ENCODE data around the gene SCGB1C2.
A peak's percentile ranks its signal among the peaks of the same experiment; 100 is the strongest.

Gene SCGB1C2

DNA sequence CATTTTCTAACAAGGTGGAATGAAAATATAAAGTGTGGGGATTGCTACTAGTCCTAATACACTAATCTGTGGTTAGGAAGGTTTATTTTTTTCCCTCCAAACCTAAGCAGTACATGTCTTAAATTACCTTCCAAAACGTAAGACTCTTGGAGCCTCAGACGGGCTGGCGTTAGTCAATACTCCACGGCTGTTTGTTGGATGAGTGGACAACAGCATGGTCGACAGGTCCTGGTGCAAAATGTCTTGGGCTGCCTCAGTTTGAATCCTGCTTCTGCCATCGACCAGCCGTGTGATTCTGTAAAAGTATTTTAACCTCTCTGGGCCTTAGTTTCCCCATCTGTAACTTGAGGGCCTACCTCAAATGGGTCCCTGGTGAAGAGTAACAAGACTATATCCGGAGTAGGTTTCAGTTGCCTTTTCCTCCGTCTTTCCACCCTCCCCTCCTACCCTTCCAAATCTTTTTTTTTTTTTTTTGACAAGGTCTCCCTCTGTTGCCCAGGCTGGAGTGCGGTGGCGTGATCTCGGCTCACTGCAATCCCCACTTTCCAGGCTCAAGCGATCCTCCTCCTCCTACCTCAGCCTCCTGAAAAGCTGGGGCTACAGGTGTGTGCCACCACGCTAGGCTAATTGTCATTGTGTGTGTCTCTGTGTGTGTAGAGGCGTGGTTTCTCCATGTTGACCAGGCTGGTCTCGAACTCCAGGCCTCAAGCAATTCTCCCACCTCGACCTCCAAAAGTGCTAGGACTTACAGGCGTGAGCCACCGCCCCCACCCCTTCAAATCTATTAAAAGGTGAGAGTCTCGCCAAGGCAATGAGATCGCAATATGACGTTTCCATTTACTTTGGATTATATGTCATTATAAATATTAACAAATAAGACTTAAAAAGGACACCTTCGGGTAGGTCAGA, 5.8 kb downstream of the SCGB1C2 start:
- no peak overlapping the region for H3K4me3 ChIP-seq (ENCODE audit: low read length)

DNA sequence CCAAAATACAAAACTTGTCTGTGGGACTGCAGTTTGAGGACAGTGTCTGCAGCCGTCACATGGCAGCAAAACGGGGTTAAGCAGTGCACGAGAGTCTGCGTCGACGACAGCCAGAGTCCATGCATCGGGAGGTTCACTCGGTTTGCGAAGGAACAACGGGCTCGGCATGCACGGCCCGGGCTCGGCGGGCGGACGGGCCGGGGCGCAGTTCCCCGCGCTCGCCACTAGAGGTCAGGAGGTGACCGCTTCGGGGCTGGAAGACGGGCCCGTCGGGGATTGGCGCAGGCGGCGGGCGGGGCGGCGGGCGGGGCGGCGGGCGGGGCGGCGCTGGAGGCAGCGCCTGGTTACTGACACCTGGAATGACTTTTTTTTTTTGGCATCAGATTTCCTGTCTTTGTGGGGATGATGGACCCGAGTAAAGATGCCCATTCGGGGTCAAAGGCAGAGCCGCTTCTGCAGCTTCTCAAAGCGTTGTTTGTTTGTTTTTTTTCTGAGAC, 6.5 kb downstream of the SCGB1C2 start:
- peak; percentile 4 for DNase-seq (ENCODE audit: low read depth)
- H3K4me3 ChIP-seq (ENCODE audit: low read length): no peak overlapping the region
- TF ChIP-seq, protein P1, sequence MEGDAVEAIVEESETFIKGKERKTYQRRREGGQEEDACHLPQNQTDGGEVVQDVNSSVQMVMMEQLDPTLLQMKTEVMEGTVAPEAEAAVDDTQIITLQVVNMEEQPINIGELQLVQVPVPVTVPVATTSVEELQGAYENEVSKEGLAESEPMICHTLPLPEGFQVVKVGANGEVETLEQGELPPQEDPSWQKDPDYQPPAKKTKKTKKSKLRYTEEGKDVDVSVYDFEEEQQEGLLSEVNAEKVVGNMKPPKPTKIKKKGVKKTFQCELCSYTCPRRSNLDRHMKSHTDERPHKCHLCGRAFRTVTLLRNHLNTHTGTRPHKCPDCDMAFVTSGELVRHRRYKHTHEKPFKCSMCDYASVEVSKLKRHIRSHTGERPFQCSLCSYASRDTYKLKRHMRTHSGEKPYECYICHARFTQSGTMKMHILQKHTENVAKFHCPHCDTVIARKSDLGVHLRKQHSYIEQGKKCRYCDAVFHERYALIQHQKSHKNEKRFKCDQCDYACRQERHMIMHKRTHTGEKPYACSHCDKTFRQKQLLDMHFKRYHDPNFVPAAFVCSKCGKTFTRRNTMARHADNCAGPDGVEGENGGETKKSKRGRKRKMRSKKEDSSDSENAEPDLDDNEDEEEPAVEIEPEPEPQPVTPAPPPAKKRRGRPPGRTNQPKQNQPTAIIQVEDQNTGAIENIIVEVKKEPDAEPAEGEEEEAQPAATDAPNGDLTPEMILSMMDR (conservative IDR thresholded peaks at IDR 0.05; ENCODE audit: low read depth, low read length): peak; percentile 64

More for the DNA sequence above, 5.8 kb downstream of the SCGB1C2 start:
- TF ChIP-seq, protein P1 (conservative IDR thresholded peaks at IDR 0.05; ENCODE audit: low read depth, low read length): no peak
- no peak for DNase-seq (ENCODE audit: low read depth)

DNA sequence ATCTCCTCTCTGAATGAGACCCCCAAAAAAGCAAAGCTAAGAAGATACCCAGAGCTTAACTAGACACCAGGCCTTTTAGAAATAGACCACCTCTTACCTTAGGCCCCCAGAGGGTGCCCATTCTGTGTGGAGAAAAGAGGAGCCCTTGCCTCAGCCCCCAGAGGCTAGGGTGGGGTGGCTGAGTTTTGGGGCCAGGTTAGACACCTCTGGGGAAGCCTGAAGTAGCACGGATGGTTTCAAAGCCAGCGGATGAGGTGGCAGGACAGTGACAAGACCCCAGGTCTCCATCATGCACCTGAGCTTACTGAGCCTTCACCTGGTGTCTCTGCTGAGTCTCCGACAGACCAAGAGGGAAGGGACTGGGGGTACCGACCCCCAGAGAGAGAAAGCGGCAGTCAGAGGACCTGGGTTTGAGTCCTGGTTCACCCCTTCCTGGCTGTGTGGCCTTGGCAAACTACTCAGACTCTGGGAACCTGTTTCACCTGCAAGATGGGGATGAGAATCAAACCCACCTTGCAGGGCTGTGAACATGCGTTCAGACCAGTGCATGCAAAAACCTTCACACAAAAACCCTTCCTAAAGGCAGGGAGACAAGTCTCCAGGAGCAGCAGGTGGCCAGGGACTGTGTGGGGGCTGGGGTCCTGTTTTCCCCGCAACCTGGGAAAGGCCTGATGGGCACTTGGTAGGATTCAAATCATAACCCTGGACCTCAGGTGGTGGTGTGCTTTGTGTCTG, 7.7 kb downstream of the SCGB1C2 start:
- H3K4me3 ChIP-seq (ENCODE audit: low read length): no peak overlapping the region
- DNase-seq (ENCODE audit: low read depth): no peak
- TF ChIP-seq, protein P1 (conservative IDR thresholded peaks at IDR 0.05; ENCODE audit: low read depth, low read length): no peak

DNA sequence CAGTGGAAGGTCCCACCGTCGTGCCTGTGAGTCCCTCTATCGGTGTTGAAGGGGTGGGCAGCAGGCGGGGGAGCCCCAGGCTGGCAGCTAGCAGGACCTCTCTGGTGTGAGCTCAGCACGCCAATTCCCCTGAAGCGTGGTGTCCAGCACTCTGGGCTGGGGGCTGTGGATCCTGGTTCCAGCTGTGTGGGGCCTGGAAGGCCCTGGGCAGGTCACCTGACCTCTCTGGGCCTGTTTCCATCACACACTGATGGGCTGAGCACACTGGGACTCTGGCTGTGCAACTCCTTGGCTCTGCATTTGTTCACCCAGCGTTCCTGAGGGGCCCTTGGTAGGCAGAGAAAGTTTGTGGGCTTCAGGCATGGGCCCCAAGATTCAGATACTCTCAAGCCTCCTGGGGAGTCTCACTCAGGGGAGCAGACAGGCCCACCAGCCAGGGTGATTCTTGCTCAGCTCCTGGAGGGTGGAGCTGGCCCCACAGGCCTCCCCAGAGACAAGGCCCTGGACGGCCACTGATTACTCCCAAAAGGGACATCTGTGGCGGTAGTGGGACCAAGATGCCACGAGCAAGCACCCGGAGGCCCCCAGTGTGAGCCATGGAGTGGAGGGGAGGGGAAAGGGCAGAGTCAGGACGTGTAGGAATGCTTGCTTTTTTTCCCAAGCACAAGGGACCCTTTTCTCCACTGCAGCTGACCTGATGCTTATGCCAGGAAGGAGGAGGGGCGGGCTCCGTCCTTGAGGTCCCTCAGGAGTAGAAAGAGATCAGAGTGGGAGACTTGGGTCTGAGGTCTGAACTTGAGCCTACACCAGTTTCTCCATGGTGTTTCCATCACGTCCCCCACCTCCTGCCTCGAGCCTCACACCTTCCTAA, 8.5 kb downstream of the SCGB1C2 start:
- DNase-seq (ENCODE audit: low read depth): no peak

DNA sequence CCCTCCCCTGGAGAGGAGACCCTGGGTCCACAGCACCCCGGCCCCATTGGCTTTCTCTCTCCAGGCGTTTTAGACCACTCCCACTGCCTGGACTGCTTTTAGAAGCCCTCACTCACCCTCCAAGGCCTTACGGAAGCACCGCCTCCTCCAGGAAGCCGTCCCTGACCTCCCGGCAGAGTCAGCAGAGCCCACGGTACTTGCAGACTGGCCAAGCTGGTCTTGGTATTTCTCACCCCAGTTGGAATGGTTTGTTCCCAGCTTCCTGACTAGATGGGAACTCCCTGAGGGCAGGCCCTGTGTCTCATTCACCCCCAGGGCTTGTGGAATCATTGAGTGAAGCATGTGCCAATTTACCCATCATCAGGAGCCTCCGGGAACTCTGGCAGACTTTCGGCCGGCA, 9.2 kb downstream of the SCGB1C2 start:
- no peak overlapping the region for H3K4me3 ChIP-seq (ENCODE audit: low read length)
- TF ChIP-seq, protein P1 (conservative IDR thresholded peaks at IDR 0.05; ENCODE audit: low read depth, low read length): no peak
- no peak for DNase-seq (ENCODE audit: low read depth)

More for the DNA sequence above, 8.5 kb downstream of the SCGB1C2 start:
- TF ChIP-seq, protein P1 (conservative IDR thresholded peaks at IDR 0.05; ENCODE audit: low read depth, low read length): no peak
- H3K4me3 ChIP-seq (ENCODE audit: low read length): no peak overlapping the region

DNA sequence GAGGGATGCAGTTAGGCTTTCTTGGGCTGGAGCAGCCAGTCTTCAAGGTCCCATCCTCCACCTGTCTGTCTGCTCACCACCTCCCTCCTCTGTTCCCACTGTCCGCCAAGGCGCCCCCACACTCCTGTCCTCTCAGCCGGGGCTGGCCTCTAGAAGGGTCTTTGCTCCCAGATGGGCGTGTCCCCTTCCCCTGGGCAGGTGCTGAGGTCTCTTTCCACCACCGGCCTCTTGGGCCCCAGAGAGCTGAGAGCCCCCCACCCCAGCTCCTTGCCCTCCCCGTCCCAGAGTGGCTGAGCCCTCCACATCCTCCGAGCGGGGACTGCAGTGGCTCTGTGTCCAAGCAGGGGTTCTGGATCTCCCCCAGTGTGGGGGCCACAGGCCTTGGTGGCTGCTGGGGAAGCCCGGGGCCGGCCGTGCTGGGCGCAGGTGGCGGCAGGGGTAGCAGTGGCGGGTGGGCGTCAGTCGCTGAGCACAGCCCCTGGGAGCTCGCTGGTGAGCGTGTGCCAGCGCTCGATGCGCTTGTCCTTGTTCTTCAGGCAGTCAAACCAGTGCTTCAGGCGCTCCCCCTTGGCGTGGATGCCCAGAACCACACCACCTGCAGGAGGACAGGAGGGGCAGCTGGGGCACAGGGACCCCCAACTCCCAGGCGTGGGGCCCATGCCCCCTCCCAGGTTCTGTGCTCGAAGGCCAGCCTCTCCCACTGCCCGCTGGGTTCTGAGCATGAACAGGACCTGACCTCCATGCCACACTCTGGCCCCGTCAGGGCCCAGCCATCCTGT, 9.8 kb downstream of the SCGB1C2 start:
- DNase-seq (ENCODE audit: low read depth): no peak
- TF ChIP-seq, protein P1 (conservative IDR thresholded peaks at IDR 0.05; ENCODE audit: low read depth, low read length): no peak
- H3K4me3 ChIP-seq (ENCODE audit: low read length): no peak overlapping the region
